Activated CD8-positive, alpha-beta memory T cell treated with anti-CD3 and anti-CD28 coated beads for 48 hours (primary cell): Measurements from ENCODE around the gene YKT6.

Source experiments
- DNase-seq, 3 experiments: peaks; one replicate each; pipeline ENCODE4 v3.0.0-alpha.2; 2020; ENCODE audit warnings: low read depth in 2 of 3, low spot score in 2 of 3

Gene YKT6

DNA sequence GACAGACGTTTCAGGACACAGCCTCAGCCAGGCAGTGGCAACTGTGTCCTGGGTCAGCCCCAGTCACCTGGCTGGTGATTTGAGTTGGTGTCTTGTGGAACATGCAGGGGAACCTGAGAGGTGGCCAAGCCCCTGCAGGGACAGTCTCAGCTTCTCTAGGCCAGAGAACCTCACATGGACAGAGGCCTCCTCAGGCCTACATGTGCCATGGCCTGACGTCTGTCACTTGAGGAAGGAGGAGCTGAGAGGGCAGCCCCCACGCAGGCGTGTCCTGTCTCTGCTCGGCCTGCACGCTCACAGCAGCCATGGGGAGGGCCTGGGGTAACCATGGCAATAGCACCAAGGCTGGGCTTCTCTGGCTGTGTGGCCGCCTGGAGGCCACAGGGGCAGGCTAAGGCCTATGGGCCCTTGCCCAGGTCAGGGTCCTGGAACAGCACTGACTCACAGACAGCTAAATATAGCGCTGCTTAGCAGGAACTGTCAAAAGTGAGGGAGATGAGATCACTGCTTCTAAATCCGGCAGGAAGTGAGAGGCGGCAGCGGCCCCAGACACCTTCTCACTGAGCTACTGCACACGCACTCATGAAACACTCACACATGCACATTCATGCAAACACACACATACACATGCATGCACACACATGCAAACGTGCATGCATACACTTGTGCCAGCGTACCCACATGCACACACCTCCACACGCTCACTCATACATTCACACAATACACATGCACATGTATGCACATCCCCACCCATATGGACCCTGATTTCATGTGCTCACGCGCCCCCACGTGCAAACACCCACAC lies 57.0 kb downstream of the YKT6 start:
- DNase-seq = peak; percentile 47 to 65 (median 51)

DNA sequence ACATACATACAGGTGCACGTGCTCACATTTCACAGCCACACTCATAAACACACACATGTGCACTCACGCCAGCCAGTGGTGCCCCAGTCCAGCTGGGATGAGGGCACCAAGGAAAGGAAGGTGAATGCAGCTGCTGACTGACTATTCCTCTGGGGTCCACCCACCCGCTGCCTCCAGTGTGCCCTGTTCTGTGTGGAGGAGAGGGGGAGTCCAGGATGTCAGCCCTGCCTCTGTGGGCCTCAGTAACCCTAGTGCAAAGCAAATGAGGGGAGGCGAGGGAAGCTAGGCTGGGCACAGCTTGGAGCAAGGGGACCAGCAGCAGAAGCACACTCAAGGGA lies 57.6 kb downstream of the YKT6 start:
- DNase-seq = no peak

DNA sequence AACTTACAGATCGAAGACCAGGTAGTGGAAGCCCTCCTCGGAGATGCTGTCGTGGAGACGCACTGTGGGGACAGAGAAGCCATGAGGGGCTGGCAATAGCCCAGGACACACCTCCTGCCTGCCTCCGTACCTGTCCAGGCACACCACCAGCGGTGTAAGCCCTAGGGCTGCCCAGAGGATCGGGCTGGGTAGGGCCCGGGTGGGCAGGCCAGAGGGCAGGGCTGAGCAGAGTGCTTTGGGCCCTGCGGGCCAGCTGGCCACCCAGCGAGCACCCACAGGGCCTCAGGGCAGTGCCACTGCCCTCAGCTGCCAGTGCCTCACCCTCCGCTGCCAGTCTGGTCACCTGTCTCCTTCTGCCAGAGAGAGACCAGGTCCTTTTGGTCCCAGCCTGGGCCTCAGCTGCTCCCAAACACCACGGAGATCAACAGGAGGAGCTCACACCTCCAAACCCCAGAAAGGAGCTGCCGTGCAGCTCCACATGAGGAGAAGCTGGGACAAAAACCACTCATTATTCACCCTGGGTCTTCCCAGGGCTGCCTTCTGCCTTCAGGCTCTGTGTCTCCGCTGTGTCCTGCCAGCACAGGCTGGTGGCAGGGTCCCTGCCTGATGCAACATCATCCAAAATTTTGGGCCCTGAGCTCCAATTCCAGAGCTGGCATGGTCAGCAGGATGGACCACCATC lies 58.2 kb downstream of the YKT6 start:
- no peak for DNase-seq

DNA sequence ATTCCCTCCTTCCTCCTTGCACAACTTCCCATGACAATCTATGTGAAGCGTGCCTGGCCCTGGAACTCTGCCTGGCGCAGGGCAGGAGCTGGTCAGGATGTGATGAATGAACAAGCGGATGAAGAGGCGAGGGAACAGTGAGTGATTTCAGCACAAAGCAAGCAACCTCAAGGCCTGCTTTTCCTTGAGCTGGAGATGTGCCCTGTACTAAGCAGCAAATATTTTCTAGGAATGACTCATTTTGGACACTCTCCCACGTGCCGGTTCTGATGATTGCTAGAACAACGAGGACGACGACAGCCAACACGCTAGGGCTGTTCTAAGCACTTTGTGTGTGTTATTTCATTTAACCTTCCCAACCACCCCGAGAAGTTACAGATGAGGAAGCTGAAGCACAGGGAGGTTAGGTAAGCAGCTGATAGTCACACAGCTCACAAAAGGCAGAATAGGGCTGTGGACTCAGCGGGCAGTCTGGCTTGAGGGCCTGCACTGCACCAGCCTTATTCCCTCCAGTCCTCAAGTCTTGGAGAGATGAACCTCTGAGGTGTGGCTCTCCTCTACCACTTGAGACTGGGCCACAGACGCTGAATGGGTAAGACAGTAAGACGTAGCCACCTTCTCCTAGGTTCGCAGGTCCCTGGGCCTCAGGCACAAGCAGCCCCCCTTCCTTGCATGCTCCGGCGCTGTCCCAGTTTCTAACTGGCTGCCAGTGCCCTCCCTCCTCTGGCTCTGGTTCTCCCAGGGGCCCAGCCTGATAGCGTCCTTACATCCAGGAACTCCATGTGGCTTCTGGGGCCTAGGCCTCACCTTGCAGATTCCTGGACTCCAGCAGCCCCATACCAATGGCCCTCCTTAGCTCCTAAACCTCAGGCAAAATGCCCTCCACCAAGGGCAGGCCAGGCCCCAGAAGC lies 59.0 kb downstream of the YKT6 start:
- DNase-seq = no peak

DNA sequence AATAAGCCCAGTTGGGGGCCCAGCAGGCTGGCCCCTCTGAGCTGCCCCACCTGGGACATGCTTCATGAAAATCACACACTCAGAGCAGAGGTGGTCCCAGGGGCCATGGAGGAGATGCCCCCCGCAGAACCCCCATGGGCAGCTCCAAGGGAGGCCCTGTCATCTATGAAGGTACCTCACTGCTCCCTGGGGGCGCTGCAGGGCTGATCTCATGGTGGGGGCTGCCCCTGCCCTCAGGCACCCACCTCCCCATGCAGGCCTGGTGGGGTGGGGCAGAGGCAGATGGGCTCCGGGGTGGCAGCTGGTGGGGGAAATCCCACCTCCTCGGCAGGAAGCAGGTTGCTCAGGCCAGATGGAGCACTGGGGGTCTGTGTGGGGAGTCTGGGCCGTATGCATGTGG lies 60.5 kb downstream of the YKT6 start:
- DNase-seq = no peak

DNA sequence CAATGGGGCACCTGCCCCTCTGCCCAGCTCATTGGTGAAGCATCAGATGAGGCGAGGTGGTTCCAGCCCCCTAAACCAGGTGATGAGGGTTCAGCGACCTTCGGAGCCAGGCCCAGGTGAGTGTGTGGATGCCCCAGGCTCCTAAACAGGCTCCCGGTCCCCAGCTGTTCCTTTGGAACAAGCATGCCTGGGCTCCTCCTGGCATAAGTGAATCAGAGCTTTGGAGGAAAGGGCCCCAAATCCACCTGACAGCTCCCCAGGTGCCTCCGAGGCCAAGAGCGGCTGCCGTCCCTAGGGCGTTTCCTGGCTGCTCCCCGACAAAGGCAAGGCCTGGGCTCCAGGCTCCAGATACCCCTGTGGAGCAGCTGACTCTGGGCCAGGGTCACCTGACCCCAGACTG lies 61.3 kb downstream of the YKT6 start:
- no peak for DNase-seq

DNA sequence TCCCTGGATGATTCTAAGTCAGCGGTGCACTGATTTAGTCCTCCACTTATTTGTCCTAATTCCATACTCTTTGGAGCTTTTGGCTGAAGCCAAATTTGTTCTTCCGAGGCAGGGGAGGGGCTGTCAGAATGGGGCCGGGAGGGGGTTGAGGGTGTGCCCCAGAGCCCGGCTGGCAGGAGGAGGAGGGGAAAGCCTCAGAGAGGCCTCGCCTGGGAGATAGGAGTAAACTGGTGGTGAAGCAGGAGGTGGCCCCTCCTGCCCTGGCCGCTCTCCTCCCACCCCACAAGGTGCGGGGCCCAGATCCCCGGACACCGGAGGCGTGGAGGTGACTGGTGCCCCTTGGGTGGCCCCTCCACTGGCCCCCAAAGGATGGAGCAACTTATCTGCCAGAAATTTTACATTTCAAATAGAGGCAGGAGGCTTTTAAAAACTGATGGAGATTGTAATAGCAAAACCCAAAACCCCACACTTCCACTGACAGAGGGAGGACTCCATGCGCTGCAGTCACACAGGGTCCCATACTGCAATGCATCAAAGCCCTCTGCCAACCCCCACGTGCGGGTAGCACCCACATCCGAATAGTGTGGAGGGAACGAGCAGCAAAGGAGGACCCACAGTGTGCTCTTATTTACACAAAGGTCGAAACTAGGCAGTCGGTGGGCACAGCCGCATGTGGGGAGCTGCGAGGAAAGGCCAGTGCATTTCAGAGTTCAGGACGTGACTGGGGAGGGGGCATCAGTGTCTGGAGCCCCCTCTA lies 62.7 kb downstream of the YKT6 start:
- no peak for DNase-seq
